Fibroblast of lung (primary cell): ENCODE results near the gene TLE6. TPM values are rescaled to one million over a fixed set of nuclear protein-coding genes. Genes with fewer than 3 reads are reported as not detected.
"Not testable (repeated sequence)": the region's sequence is repeated elsewhere in the genome, so short reads cannot be mapped to it uniquely, and the experiment has no call there.

Experiments used
- DNase-seq, 2 donors: peaks; one replicate each; pipeline versions ENCODE4 v3.0.0 to v3.0.0-alpha.2; 2010; ENCODE audit warnings: low read depth in 2 of 2
- H2AFZ ChIP-seq: 2 replicates; pipeline ENCODE4 v1.5.1; 2012; ENCODE audit warnings: low read length, control low read depth, inconsistent platforms
- H3K27ac ChIP-seq: 2 replicates; pipeline ENCODE4 v1.5.1; 2011; ENCODE audit warnings: low read length, control low read depth; ENCODE audit not compliant: insufficient read depth
- H3K27me3 ChIP-seq: 2 replicates; pipeline ENCODE4 v1.5.1; 2011; ENCODE audit warnings: mild to moderate bottlenecking, low read length; ENCODE audit not compliant: control insufficient read depth, insufficient read depth
- H3K36me3 ChIP-seq: 2 replicates; pipeline ENCODE4 v1.5.1; 2011; ENCODE audit warnings: low read length; ENCODE audit not compliant: control insufficient read depth, insufficient read depth
- H3K4me1 ChIP-seq: 2 replicates; pipeline ENCODE4 v1.5.1; 2011; ENCODE audit warnings: low read length; ENCODE audit not compliant: control insufficient read depth, insufficient read depth; ENCODE audit errors: extremely low read depth
- H3K4me2 ChIP-seq: 2 replicates; pipeline ENCODE4 v1.5.1; 2011; ENCODE audit warnings: low read length, control low read depth; ENCODE audit not compliant: insufficient read depth; ENCODE audit errors: extremely low read depth
- H3K4me3 ChIP-seq, 4 experiments: fragments of 200-600 bp in 1 of 4; sonication (generic) in 1 of 4; replicated peaks in 1 of 4; 2 replicates each; pipeline ENCODE4 v1.5.1; 2011 to 2016; ENCODE audit warnings: low read length in 4 of 4, low read depth in 3 of 4, mild to moderate bottlenecking in 3 of 4, control low read depth in 2 of 4, inconsistent platforms in 1 of 4, mixed read lengths in 1 of 4; ENCODE audit not compliant: insufficient read depth in 1 of 4; ENCODE audit errors: control extremely low read depth in 1 of 4
- H3K79me2 ChIP-seq: 2 replicates; pipeline ENCODE4 v1.5.1; 2012; ENCODE audit warnings: mild to moderate bottlenecking, low read length, inconsistent platforms; ENCODE audit not compliant: control insufficient read depth, insufficient read depth
- H3K9ac ChIP-seq: 2 replicates; pipeline ENCODE4 v1.5.1; 2011; ENCODE audit warnings: mild to moderate bottlenecking, low read length, control low read depth; ENCODE audit not compliant: insufficient read depth
- H3K9me3 ChIP-seq: 2 replicates; pipeline ENCODE4 v1.5.1; 2012; ENCODE audit warnings: low read depth, low read length; ENCODE audit not compliant: control insufficient read depth, insufficient read depth
- H4K20me1 ChIP-seq: 2 replicates; pipeline ENCODE4 v1.5.1; 2011; ENCODE audit warnings: low read length; ENCODE audit not compliant: control insufficient read depth, insufficient read depth; ENCODE audit errors: extremely low read depth
- EZH2 ChIP-seq: IDR thresholded peaks from 2 replicates; pipeline ENCODE4 v1.5.1; 2012; ENCODE audit warnings: low read length, control low read depth, mild to moderate bottlenecking; ENCODE audit errors: missing control alignments
- polyA plus RNA-seq, 2 donors: library from polyadenylated mRNA; depleted of rRNA in 1 of 2; stranded (reverse) in 1 of 2; unstranded in 1 of 2; fragments of >200 nt; gene quantifications; 2 replicates each; pipeline ENCODE4 v1.2.1, GENCODE V29; 2011 to 2012; ENCODE audit warnings: missing spikeins in 1 of 2
- total RNA-seq: library from RNA; depleted of rRNA; stranded (reverse); fragments of >200 nt; gene quantifications from 2 replicates; pipeline ENCODE4 v1.2.1, GENCODE V29; 2014
- TF ChIP-seq, protein P1 (sequence below), 2 donors: IDR thresholded peaks in 1 of 2; conservative IDR thresholded peaks in 1 of 2; 1 replicate in 1 of 2; 2 replicates in 1 of 2; pipeline ENCODE4 v1.5.1; 2011 to 2012; ENCODE audit warnings: low read length in 2 of 2, control low read depth in 1 of 2, inconsistent platforms in 1 of 2, low read depth in 1 of 2, mild to moderate bottlenecking in 1 of 2

TLE6 gene
- total and polyA plus RNA-seq, 2 donors (not counting 1 experiment from before 2014, with no cell fraction given), result 0.56 to 1.7 TPM

DNA sequence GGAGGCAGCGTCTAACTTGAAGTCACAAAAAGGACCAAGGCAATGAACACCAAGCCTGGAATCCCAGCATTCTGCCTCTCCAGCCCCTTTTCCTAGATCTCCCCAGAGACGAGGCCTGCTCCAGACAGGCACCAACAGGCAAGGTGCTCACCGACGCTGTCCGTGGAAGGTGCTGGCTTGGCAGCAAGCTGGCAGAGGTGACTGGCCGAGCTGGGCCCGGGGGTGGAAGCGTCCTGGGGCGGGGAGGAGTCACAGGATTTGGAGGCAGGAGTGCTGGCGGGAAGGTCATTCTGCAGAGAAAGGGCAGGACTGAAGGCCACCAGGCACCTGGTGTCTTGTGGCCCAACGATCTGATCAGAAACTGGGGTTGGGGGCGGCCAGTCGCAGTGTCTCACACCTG, 33.5 kb downstream of the TLE6 start:
- TF ChIP-seq, protein P1, sequence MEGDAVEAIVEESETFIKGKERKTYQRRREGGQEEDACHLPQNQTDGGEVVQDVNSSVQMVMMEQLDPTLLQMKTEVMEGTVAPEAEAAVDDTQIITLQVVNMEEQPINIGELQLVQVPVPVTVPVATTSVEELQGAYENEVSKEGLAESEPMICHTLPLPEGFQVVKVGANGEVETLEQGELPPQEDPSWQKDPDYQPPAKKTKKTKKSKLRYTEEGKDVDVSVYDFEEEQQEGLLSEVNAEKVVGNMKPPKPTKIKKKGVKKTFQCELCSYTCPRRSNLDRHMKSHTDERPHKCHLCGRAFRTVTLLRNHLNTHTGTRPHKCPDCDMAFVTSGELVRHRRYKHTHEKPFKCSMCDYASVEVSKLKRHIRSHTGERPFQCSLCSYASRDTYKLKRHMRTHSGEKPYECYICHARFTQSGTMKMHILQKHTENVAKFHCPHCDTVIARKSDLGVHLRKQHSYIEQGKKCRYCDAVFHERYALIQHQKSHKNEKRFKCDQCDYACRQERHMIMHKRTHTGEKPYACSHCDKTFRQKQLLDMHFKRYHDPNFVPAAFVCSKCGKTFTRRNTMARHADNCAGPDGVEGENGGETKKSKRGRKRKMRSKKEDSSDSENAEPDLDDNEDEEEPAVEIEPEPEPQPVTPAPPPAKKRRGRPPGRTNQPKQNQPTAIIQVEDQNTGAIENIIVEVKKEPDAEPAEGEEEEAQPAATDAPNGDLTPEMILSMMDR (conservative IDR thresholded peaks at IDR 0.05 in 1 of 2, IDR thresholded peaks at IDR 0.05 in 1 of 2; ENCODE audit: low read depth in 1 of 2, low read length in 2 of 2), result no peak
- no peak for TF ChIP-seq EZH2

DNA sequence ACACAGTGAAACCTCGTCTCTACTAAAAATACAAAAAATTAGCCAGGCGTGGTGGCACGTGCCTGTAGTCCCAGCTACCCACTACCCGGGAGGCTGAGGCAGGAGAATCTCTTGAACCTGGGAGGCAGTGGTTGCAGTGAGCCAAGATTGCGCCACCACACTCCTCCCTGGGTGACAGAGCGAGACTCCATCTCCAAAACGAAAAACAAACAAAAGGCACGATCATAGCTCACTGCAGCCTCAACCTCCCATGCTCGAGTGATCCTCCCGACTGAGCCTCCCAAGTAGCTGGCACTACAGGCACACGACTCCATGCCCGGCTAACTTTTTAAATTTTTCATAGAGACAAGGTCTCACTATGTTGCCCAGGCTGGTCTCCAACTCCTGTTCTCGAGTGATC, 34.7 kb downstream of the TLE6 start:
- not testable (repeated sequence) for H3K27me3 ChIP-seq, H3K79me2 ChIP-seq, H3K27ac ChIP-seq, H2AFZ ChIP-seq, H3K9ac ChIP-seq, H3K4me2 ChIP-seq, H3K4me1 ChIP-seq, H3K4me3 ChIP-seq, H3K36me3 ChIP-seq, DNase-seq, H4K20me1 ChIP-seq, H3K9me3 ChIP-seq

More for the DNA sequence above, 33.5 kb downstream of the TLE6 start:
- H4K20me1 ChIP-seq, result no peaks in the 10 kb centered on the region
- no peaks in the 10 kb centered on the region for H3K36me3 ChIP-seq
- no peak overlapping the region for H3K4me3 ChIP-seq
- no peak overlapping the region for H3K27ac ChIP-seq
- no peak for DNase-seq
- no peak overlapping the region for H3K4me2 ChIP-seq
- no peaks in the 10 kb centered on the region for H3K27me3 ChIP-seq
- no peaks in the 10 kb centered on the region for H3K9me3 ChIP-seq
- H3K9ac ChIP-seq, result no peak overlapping the region
- H3K79me2 ChIP-seq, result no peaks in the 10 kb centered on the region
- no peak overlapping the region for H2AFZ ChIP-seq
- H3K4me1 ChIP-seq, result no peaks in the 10 kb centered on the region

DNA sequence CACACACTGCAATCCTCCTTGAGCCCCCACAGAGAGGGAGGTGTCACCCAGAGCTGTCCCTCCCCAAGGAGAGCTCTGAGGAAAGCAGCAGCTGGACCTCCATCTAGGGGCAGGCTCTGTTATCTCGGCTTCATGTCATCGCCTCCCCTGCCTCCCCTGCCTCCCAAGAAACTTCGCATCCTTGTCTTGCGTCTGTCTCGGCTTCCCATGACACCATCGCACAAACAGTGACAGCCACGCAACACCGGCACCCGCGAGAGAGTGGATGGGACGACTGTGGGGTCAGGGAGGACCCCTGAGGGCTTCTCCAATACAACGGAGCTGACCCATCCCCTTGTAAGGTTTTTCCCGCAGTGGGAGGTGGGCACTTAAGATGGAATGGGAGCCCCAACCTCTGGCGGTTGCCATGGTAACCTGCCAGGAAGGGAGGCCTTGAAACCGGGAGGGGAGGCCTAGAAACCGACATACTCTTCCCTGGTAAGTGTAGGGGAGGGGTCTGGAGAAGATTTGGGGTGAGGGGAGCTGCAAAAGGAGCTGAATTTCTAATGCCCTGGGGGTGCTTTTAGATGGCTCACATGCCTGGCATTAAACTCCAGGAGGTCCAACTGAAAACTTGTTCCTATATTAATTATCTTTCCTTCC, 35.4 kb downstream of the TLE6 start:
- no peak overlapping the region for H3K4me3 ChIP-seq
- no peak overlapping the region for H3K9ac ChIP-seq
- TF ChIP-seq, protein P1 (conservative IDR thresholded peaks at IDR 0.05 in 1 of 2, IDR thresholded peaks at IDR 0.05 in 1 of 2; ENCODE audit: low read depth in 1 of 2, low read length in 2 of 2), result no peak
- TF ChIP-seq EZH2, result no peak
- H3K4me2 ChIP-seq, result no peak overlapping the region
- H3K9me3 ChIP-seq, result no peaks in the 10 kb centered on the region
- H3K36me3 ChIP-seq, result no peaks in the 10 kb centered on the region
- H3K27me3 ChIP-seq, result no peaks in the 10 kb centered on the region
- H4K20me1 ChIP-seq, result no peaks in the 10 kb centered on the region
- H3K27ac ChIP-seq, result no peak overlapping the region
- DNase-seq, result no peak
- no peaks in the 10 kb centered on the region for H3K79me2 ChIP-seq
- no peak overlapping the region for H2AFZ ChIP-seq
- H3K4me1 ChIP-seq, result no peaks in the 10 kb centered on the region
